ENCODE results near the gene PDE7B. TPM values are rescaled to one million over a fixed set of nuclear protein-coding genes. Genes with fewer than 3 reads are reported as not detected.

PDE7B gene
- total RNA-seq, 3 donors from 2014 or later (not counting 1 experiment from before 2014, with no cell fraction given), result 0.14 to 0.18 TPM; not detected in 1

DNA sequence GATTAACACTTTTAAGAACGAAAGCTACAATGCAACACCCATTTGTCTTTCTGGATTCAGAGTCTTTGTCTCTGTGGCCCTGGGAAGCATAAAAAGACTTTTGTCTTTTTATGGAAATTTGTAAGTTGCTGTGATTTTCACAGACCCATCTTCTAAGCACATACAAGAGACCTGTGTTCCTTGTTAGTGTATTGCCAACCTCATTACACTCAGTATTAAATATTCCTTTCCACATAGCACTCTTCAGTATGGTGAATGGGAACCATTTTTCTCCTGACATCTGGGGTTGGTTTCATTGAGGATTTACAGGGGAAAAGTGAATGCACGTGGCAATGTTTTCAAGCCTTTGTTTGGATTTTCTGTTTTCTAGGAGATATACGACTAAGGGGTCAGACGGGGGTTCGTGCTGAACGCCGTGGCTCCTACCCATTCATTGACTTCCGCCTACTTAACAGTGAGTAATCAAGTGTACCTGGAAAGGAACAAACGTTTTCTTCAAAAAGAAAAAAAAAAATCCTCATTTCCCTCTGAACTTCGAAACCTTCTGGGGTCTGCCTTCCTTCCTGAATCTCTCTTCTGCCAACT lies 257.0 kb downstream of the PDE7B start:
- no peaks in the 10 kb centered on the region for H3K9me3 Mint-ChIP-seq
- peaks cover 14 to 51% of the 10 kb centered on the region in 2 donors for H3K27me3 Mint-ChIP-seq (ENCODE audit: low read depth in 2 of 2)
- 60% methylated on average over 10 of the region's 10 CpGs for WGBS (ENCODE audit: insufficient coverage)
- H3K27ac ChIP-seq (ENCODE audit: low read length), result no peak overlapping the region
- ATAC-seq, result no peak
- no peaks in the 10 kb centered on the region for H3K36me3 Mint-ChIP-seq
- no peaks in the 10 kb centered on the region for H3K4me1 ChIP-seq (ENCODE audit: control insufficient read depth, insufficient read depth, low read length)
- TF ChIP-seq, protein P1, sequence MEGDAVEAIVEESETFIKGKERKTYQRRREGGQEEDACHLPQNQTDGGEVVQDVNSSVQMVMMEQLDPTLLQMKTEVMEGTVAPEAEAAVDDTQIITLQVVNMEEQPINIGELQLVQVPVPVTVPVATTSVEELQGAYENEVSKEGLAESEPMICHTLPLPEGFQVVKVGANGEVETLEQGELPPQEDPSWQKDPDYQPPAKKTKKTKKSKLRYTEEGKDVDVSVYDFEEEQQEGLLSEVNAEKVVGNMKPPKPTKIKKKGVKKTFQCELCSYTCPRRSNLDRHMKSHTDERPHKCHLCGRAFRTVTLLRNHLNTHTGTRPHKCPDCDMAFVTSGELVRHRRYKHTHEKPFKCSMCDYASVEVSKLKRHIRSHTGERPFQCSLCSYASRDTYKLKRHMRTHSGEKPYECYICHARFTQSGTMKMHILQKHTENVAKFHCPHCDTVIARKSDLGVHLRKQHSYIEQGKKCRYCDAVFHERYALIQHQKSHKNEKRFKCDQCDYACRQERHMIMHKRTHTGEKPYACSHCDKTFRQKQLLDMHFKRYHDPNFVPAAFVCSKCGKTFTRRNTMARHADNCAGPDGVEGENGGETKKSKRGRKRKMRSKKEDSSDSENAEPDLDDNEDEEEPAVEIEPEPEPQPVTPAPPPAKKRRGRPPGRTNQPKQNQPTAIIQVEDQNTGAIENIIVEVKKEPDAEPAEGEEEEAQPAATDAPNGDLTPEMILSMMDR (IDR thresholded peaks at IDR 0.05), result no peak
- no peaks in the 10 kb centered on the region for H3K9me3 ChIP-seq (ENCODE audit: control insufficient read depth, insufficient read depth, low read length)
- H3K36me3 ChIP-seq (ENCODE audit: control insufficient read depth, insufficient read depth, low read length), result no peaks in the 10 kb centered on the region
- no peak overlapping the region for H3K27ac Mint-ChIP-seq
- no peaks in the 10 kb centered on the region for H3K4me1 Mint-ChIP-seq
- no peak overlapping the region for H3K4me3 Mint-ChIP-seq
- intact Hi-C loops (cut with micrococcal nuclease), result no loop called here
- no peak overlapping the region for H3K4me3 ChIP-seq (ENCODE audit: low read length)
- no peak for DNase-seq
- no peaks in the 10 kb centered on the region for H3K27me3 ChIP-seq (ENCODE audit: control insufficient read depth, insufficient read depth, low read length)

DNA sequence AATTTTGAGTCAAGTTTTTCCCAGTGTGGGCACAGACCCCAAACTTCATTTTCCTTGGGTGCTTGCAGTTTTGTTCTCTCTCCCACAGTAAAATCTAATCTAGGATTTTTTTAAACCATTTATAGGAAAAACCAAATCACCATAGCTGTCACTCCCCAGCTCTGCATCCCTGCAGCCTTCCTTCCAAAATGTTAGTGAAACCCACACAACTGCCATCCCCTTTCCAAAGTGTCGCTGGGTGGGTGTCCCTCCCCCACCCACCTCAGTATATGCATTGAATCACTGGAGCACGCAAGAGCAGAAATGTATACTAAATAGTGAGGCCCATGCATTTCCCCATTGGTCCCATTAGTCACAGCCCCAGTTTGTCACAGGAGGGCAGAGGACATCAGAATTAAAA lies 260.3 kb downstream of the PDE7B start:
- Mint-ChIP-seq H3K27ac (no peak overlapping the region), H3K27me3 (ENCODE audit: low read depth in 2 of 2) (peaks cover 18 to 49% of the 10 kb centered on the region in 2 donors), H3K4me1 (no peaks in the 10 kb centered on the region), H3K9me3 (no peaks in the 10 kb centered on the region), H3K4me3 (no peak overlapping the region), H3K36me3 (no peaks in the 10 kb centered on the region)
- no peak overlapping the region for H3K4me3 ChIP-seq (ENCODE audit: low read length)
- H3K36me3 ChIP-seq (ENCODE audit: control insufficient read depth, insufficient read depth, low read length), result no peaks in the 10 kb centered on the region
- TF ChIP-seq, protein P1 (IDR thresholded peaks at IDR 0.05), result no peak
- DNase-seq (no peak), ATAC-seq (no peak)
- 93% methylated on average over 2 of the region's 2 CpGs for WGBS (ENCODE audit: insufficient coverage)
- H3K9me3 ChIP-seq (ENCODE audit: control insufficient read depth, insufficient read depth, low read length), result no peaks in the 10 kb centered on the region
- intact Hi-C loops (cut with micrococcal nuclease), result no loop called here
- no peaks in the 10 kb centered on the region for H3K4me1 ChIP-seq (ENCODE audit: control insufficient read depth, insufficient read depth, low read length)
- peaks cover 3% of the 10 kb centered on the region for H3K27me3 ChIP-seq (ENCODE audit: control insufficient read depth, insufficient read depth, low read length)
- no peak overlapping the region for H3K27ac ChIP-seq (ENCODE audit: low read length)

GRCh38 chr6:136112262-136112661 lies 260.8 kb downstream of the PDE7B start:
- ATAC-seq, result no peak
- Histone ChIP-seq H3K4me1 (ENCODE audit: control insufficient read depth, insufficient read depth, low read length) (no peaks in the 10 kb centered on the region), H3K4me3 (ENCODE audit: low read length) (no peak overlapping the region), H3K9me3 (ENCODE audit: control insufficient read depth, insufficient read depth, low read length) (no peaks in the 10 kb centered on the region), H3K27me3 (ENCODE audit: control insufficient read depth, insufficient read depth, low read length) (peaks cover 3% of the 10 kb centered on the region), H3K36me3 (ENCODE audit: control insufficient read depth, insufficient read depth, low read length) (no peaks in the 10 kb centered on the region), H3K27ac (ENCODE audit: low read length) (no peak overlapping the region)
- H3K9me3 Mint-ChIP-seq, result no peaks in the 10 kb centered on the region
- no peaks in the 10 kb centered on the region for H3K36me3 Mint-ChIP-seq
- TF ChIP-seq, protein P1 (IDR thresholded peaks at IDR 0.05), result no peak
- no peak for DNase-seq
- H3K27ac Mint-ChIP-seq, result no peak overlapping the region
- 74% methylated on average over 3 of the region's 3 CpGs for WGBS (ENCODE audit: insufficient coverage)
- H3K4me3 Mint-ChIP-seq, result no peak overlapping the region
- intact Hi-C loops (cut with micrococcal nuclease), result no loop called here
- H3K27me3 Mint-ChIP-seq (ENCODE audit: low read depth in 2 of 2), result peaks cover 18 to 45% of the 10 kb centered on the region in 2 donors
- no peaks in the 10 kb centered on the region for H3K4me1 Mint-ChIP-seq

DNA sequence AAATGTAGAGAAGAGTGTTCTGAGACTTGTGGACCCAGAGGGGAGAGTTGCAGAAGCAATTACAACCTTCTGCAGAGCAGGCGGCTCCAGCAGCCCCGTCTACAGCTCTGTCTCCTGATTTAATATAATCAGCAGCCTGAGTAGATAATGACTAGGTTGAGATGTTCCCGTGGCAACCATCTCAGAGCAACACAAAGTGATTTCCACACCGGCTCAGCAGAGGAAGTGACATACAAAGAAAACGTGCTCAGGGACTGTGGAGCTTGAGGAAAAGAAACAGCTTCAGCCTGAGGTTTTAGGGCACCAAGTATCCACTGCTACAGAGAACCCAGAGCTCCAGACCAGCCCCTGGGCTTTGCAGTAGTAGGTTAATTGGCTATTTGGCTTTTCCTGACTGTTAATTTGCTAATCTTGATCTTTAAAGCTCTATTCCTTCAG lies 262.3 kb downstream of the PDE7B start:
- Mint-ChIP-seq H3K4me3 (no peak overlapping the region), H3K4me1 (no peaks in the 10 kb centered on the region), H3K36me3 (no peaks in the 10 kb centered on the region), H3K27ac (no peak overlapping the region), H3K27me3 (ENCODE audit: low read depth in 2 of 2) (peaks cover 18 to 48% of the 10 kb centered on the region in 2 donors), H3K9me3 (no peaks in the 10 kb centered on the region)
- Histone ChIP-seq H3K4me3 (ENCODE audit: low read length) (no peak overlapping the region), H3K9me3 (ENCODE audit: control insufficient read depth, insufficient read depth, low read length) (no peaks in the 10 kb centered on the region), H3K27ac (ENCODE audit: low read length) (no peak overlapping the region), H3K36me3 (ENCODE audit: control insufficient read depth, insufficient read depth, low read length) (no peaks in the 10 kb centered on the region), H3K4me1 (ENCODE audit: control insufficient read depth, insufficient read depth, low read length) (no peaks in the 10 kb centered on the region), H3K27me3 (ENCODE audit: control insufficient read depth, insufficient read depth, low read length) (peaks cover 3% of the 10 kb centered on the region)
- TF ChIP-seq, protein P1 (IDR thresholded peaks at IDR 0.05), result no peak
- DNase-seq, result peak in 1 of 2 donors; percentile 5
- ATAC-seq, result peak in 2 of 3 donors; percentile 31 to 39
- WGBS (ENCODE audit: insufficient coverage), result 39% methylated on average over 5 of the region's 5 CpGs
- intact Hi-C loops (cut with micrococcal nuclease), result no loop called here

Data from natural killer cell (primary cell).